Thyroid gland (tissue), 4 donors: ENCODE measurements around the gene MGMT. TPM values are rescaled to one million over a fixed set of nuclear protein-coding genes. Genes with fewer than 3 reads are reported as not detected.

ENCODE experiments used
- DNase-seq, 2 donors: peaks; one replicate each; pipeline ENCODE4 v3.0.0-alpha.2; 2019
- H3K27ac ChIP-seq, 3 donors: fragments of 200-600 bp; sonication (generic); 1 replicate in 2 of 3; 2 replicates in 1 of 3; pipeline ENCODE4 v1.5.1; 2016 to 2019; ENCODE audit warnings: mild to moderate bottlenecking in 1 of 3, moderate library complexity in 1 of 3
- H3K27me3 ChIP-seq: fragments of 200-600 bp; sonication (generic); one replicate; pipeline ENCODE4 v1.5.1; 2019
- H3K36me3 ChIP-seq, 2 donors: fragments of 200-600 bp; sonication (generic); one replicate each; pipeline ENCODE4 v1.5.1; 2016 to 2019
- H3K4me1 ChIP-seq, 2 donors: fragments of 200-600 bp; sonication (generic); one replicate each; pipeline ENCODE4 v1.5.1; 2017 to 2019
- H3K4me3 ChIP-seq, 3 donors: fragments of 200-600 bp; sonication (generic); replicated peaks in 1 of 3; 1 replicate in 2 of 3; 2 replicates in 1 of 3; pipeline ENCODE4 v1.5.1; 2016; ENCODE audit warnings: mild to moderate bottlenecking in 1 of 3
- H3K9me3 ChIP-seq: fragments of 200-600 bp; sonication (generic); one replicate; pipeline ENCODE4 v1.5.1; 2017
- CTCF ChIP-seq, 6 experiments: fragments of 200-600 bp in 3 of 6; fragments of 450-650 bp in 3 of 6; sonication (generic) in 3 of 6; IDR thresholded peaks; one replicate each; pipeline ENCODE4 v1.5.1; 2016 to 2019; ENCODE audit warnings: antibody characterized with exemption in 6 of 6, mild to moderate bottlenecking in 2 of 6, inconsistent platforms in 1 of 6, moderate library complexity in 1 of 6
- POLR2A ChIP-seq, 2 donors: fragments of 450-650 bp; IDR thresholded peaks; one replicate each; pipeline ENCODE4 v1.6.1; 2017; ENCODE audit warnings: antibody characterized with exemption in 2 of 2, mild to moderate bottlenecking in 2 of 2, moderate library complexity in 1 of 2
- WGBS, 2 donors: methylation state at CpG; one replicate each; pipeline ENCODE4 v1.1.5; 2017; 5-methylcytosine and 5-hydroxymethylcytosine counted together
- intact Hi-C: fragments of 100-400 bp; cut with DNase I; formaldehyde crosslinking; loops from one replicate; pipeline ENCODE4 v1.15.1; 2023
- total RNA-seq, 4 donors: library from RNA; depleted of rRNA; stranded (reverse); fragments of >200 nt; gene quantifications; one replicate each; pipeline ENCODE4 v1.2.3, GENCODE V29; 2016

The MGMT gene
- total RNA-seq, 4 donors from 2014 or later = 17.6 to 48.7 (median 30.7) TPM

- H3K27ac ChIP-seq = no peak overlapping the region
- DNase-seq = no peak
- H3K4me1 ChIP-seq = no peaks in the 10 kb centered on the region
- WGBS, 2 donors = 95 to 98% methylated on average over 12 to 13 of the region's 13 CpGs
- H3K9me3 ChIP-seq = no peaks in the 10 kb centered on the region
- no peak overlapping the region for H3K4me3 ChIP-seq
- TF ChIP-seq POLR2A (IDR thresholded peaks at IDR 0.05) (no peak), CTCF (IDR thresholded peaks at IDR 0.05) (no peak)
- H3K27me3 ChIP-seq = no peaks in the 10 kb centered on the region
- intact Hi-C loops = no loop called here
- H3K36me3 ChIP-seq = no peaks in the 10 kb centered on the region
Measured at GRCh38 chr10:129778571-129778970, 311.5 kb downstream of the MGMT start.

DNA sequence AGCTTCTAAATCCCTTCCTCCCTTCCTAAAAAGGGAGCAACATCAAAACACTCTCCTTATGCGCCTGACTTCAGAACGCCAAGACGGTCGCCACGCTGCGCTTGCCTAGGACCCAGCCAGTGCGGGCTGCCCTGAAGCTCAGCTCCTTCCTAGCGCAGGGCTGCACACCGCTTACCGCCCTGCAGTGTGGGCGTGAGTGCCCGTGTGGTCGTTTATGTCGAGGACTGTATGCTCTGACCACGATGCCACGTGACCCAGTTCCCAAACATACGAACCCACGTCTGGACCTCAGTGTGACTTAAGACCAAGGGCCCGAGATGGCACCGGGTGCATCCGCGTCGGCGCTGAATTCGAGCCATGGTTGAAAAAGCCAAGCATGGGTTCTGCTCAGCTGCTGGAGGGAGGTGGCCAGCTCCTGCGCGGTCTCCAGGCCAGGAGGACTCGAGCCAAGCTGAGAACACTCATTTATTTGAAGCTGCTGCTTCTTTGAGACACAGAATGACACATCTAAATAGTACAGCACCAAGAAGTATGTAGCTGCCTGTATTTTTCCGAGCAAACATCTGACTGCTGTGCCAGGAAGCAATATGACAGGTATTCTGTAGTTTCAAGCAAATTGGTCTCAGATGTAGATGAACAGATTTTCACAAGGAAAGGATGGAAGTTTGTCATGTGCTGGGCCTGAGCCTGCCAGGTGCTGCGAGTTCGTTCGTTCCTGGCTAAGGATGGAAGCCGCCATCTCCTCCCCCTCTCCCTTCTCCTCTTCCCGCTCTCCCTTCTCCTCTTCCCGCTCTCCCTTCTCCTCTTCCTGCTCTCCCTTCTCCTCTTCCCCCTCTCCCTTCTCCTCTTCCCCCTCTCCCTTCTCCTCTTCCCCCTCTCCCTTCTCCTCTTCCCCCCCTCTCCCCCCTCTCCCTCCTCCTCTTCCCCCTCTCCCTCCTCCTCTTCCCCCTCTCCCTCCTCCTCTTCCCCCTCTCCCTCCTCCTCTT is 312.4 kb downstream of the MGMT start:
- no peaks in the 10 kb centered on the region for H3K4me1 ChIP-seq
- no peak for DNase-seq
- no peaks in the 10 kb centered on the region for H3K36me3 ChIP-seq
- no peaks in the 10 kb centered on the region for H3K27me3 ChIP-seq
- TF ChIP-seq POLR2A (IDR thresholded peaks at IDR 0.05) = no peak
- no peak for TF ChIP-seq CTCF (IDR thresholded peaks at IDR 0.05)
- no peak overlapping the region for H3K27ac ChIP-seq
- 89 to 94% methylated on average over 21 to 35 of the region's 35 CpGs for WGBS, 2 donors
- no peaks in the 10 kb centered on the region for H3K9me3 ChIP-seq
- no peak overlapping the region for H3K4me3 ChIP-seq
- intact Hi-C loops = no loop called here

GRCh38 chr10:129780198-129780597 is 313.2 kb downstream of the MGMT start:
- H3K4me3 ChIP-seq = no peak overlapping the region
- WGBS, 2 donors = 82 to 83% methylated on average over 5 of the region's 6 CpGs
- TF ChIP-seq POLR2A (IDR thresholded peaks at IDR 0.05) (no peak), CTCF (IDR thresholded peaks at IDR 0.05) (no peak)
- no peaks in the 10 kb centered on the region for H3K9me3 ChIP-seq
- intact Hi-C loops = no loop called here
- H3K27me3 ChIP-seq = no peaks in the 10 kb centered on the region
- H3K36me3 ChIP-seq = no peaks in the 10 kb centered on the region
- no peak for DNase-seq
- H3K27ac ChIP-seq = no peak overlapping the region
- no peaks in the 10 kb centered on the region for H3K4me1 ChIP-seq

DNA sequence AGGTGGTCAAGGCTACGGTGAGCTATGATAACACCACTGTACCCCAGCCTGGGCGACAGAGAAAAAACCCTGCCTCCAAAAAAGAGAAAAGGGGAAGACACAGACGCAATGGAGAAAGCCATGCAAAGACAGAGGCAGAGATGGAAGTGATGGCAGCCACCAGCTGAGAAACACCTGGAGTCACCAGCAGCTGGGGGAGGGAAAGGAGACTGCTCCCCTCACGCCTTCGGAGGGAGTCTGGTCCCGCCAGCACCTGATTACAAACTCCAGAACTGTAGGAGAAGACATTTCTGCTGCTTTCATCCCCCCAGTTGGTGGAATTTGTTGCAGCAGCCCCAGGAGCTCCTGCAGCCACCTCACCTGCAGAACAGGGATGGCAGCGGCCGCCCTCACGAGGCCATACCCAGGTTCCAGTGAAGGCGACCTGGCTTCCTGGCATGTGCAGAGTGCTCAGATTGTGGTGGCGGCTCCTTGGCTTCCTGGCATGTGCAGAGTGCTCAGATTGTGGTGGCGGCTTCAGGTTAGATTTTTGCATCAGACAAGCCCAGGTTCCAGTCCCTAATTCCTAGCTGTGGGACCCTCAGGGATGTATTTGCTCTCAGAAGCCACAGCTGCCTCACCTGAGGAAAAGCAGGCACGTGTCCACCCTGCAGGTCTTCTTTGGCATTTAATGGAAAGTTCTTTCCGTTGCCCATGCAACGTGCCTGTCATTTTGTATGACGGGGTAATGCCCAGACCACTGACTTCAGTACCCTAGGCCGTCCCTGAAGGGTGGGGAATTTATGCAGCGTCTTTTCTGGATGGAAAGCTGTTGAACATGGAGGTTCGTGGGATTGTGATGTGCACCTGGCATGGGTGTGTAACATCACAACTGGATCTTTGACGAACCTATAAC is 314.1 kb downstream of the MGMT start:
- TF ChIP-seq POLR2A (IDR thresholded peaks at IDR 0.05) = no peak
- no peak for TF ChIP-seq CTCF (IDR thresholded peaks at IDR 0.05)

More for the DNA sequence above, 314.1 kb downstream of the MGMT start:
- no peaks in the 10 kb centered on the region for H3K36me3 ChIP-seq
- intact Hi-C loops = no loop called here
- H3K4me3 ChIP-seq = no peak overlapping the region
- no peak for DNase-seq
- H3K27ac ChIP-seq = no peak overlapping the region
- H3K4me1 ChIP-seq = no peaks in the 10 kb centered on the region
- 95 to 96% methylated on average over 18 to 19 of the region's 20 CpGs for WGBS, 2 donors
- no peaks in the 10 kb centered on the region for H3K9me3 ChIP-seq
- no peaks in the 10 kb centered on the region for H3K27me3 ChIP-seq
